Amygdala (tissue), 56 donors: ENCODE measurements around the gene ANXA7.

Experiments
- DNase-seq, 56 donors: peaks; one replicate each; lab custom pipeline; 2025; lab: John Stamatoyannopoulos, UW

ANXA7 gene

DNA sequence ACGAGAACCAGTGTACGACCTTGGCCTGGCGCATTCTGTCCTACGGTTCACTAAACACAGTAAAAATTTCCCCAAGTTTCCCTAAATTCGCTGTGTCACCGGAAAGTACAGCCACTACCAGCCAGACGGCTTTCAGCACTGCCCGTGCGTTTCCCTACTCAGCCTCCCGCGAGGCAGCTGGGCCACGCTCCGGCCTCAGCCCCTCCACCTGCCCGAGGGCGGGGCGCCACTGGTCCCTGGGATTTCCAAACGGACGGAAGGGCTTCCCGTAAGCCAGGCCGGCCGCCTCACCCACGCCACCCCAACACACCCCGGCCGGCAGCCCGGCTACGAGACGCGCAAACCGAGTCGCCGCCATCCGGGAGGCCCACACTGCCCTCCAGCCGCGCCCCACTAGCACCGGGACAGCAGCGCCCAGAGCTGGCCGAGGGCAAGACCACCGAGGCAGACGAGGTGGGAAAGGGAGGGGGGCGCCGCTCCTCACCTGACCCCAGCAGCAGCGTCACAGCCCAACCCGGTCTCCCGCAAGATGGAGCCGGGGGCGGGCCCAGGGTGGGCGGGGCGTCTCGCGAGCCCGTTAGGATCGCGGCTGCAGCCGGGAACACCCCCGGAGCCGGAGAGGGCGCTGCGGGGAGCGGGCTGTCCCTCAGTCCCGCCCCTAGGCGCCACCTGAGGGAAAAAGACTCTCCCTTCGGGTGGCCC, at the start of gene ANXA7:
Gene ANXA7, minus strand, starts transcription at position 531 of the 702 bp plus-strand sequence. CDS start 13,202 bp downstream, outside the sequence.
- peak; percentile 45 to 95 (median 82) for DNase-seq

DNA sequence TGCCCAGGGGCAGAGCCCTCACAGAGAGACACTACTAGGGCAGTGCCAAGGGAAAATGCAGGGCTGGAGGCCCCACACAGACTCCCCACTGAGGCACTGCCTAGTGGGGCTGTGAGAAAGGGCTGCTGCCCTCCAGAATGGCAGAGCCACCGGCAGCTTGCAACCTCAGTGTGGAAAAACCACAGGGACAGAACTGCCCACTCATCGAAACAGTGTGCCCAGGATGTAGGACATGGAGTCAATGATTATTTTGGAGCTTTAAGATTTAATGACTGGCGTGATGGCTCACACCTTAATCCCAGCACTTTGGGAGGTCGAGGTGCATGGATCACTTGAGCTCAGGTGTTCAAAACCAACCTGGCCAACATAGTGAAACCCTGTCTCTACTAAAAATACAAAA, 47.0 kb upstream of the ANXA7 start:
- no peak for DNase-seq

DNA sequence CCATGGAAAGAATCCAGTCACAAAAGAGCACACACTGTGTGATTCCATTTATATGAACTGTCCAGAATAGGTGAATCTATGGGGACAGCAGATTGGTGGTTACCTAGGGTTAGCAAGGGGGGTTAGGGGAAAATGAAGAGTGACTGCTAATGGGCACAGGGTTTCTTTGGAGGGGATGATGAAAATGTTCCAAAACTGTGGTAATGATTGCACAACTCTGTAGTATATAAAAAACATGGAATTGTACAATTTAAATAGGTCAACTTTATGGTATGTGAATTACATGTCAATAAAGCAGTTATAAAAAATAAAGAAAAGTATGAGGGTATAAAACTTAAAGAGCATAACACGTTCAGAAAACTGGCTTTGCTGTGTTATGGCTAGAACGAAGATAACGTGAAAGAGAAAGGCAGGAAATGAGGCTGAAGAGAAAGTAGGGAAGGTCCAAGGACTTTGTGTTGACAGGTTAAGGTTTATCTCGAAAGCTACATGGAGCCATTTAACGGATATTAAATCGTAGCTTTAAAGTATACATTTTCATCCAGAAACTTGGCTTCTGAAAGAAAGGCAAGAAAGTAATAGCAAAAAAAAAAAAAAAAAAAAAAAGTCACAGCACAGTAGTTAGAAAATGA, 45.9 kb upstream of the ANXA7 start:
- no peak for DNase-seq

DNA sequence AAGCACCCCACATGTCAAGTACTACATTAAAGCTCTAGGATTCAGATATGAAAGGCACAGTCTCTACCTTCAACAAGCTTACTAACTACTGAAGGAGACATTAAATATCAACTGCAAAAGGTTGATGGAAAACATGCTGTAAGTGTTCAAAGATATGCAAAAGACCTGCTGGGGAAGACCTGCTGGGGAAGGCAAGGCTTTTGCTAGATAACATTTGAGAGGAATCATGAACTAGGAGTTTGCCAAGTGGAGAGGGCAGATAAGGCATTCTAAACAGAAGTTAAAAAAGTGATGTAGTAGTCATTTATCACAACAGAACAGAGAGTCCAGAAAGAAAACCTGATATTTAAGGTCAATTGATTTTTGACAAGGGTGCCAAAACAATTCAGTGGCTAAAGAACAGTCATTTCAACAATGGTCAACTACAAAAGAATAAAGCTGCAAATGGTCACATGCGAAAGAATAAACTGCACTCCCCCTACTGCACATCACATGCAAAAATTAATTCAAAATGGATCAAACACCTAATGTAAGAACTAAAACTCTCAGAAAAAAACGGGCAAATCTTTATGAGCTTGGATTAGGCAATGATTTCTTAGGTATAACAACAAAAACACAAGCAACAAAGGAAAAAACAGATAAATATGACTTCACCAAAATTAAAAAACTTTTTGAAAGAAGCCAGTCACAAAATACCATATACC, 42.5 kb upstream of the ANXA7 start:
- DNase-seq = no peak

DNA sequence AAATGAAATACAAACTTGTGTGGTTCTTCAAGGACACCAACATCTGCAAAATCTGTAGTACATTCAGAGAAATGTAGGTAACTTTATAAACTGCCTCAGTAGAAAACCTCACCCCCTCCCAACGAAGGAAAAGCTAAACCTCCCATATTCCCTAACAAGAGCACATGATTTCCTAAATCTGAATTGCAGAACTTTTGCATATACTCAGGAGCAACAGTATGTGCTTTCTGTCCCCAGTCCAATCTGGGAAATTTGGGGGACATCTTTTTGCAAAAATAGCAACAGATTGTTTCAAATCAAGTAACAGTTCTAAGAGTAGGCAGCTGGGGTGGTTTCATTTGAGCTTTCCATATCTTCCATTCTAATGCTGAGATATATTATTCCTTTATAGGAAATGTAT, 35.3 kb upstream of the ANXA7 start:
- DNase-seq = no peak

DNA sequence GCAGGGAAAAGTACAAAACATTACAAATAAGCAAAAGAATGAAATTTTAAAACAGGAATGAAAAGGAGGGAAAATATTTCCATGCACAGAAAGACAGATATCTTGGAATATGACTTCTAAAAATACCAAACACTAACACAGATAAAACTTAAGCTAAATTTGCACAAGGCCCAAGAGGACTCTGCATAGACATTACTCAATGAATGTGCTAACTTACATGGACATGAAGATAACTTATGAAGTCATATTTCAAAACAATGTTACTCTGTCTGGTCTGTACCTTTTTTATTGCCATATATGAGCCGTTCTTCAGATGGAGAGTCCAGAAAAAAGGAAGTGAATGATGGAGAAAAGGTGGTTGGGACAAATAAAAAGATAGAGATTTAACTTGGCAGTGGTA, 34.5 kb upstream of the ANXA7 start:
- no peak for DNase-seq

DNA sequence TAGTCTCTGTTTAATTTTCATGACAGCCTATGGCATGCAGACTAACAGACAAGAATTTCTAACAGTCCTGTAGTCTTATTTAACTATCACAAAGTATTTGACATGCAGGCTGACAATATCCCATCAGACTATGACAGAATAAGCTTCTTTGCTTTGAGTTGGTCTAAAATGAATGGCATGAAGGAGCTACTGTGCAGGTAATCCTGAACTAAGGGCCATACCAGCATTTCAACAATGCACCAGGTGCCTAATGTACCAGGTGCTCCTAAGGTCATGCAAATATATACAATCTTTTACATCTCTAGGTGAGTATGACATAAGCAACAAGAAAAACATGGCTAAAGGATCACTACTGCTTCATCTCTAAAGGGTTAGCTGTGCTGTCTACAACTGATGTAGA, 33.1 kb upstream of the ANXA7 start:
- DNase-seq = no peak

DNA sequence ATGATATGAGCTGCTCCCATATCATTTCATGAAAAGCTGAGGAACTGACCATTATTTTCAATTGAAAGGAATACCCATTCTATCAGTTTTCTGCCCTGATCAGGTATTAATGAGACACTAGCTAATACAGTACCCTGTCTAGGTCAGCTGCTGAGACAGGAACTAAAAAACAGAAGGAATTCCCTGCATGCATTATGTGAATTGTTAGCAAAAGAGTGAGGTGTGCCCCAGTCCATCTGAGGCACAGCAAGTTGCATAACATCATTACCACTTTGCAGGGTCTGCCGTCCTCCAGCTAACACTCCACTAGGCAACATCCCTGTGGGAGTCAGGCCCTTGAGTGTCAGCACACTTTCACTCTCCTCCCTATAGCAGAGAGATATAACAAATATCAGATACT, 30.6 kb upstream of the ANXA7 start:
- DNase-seq = no peak

DNA sequence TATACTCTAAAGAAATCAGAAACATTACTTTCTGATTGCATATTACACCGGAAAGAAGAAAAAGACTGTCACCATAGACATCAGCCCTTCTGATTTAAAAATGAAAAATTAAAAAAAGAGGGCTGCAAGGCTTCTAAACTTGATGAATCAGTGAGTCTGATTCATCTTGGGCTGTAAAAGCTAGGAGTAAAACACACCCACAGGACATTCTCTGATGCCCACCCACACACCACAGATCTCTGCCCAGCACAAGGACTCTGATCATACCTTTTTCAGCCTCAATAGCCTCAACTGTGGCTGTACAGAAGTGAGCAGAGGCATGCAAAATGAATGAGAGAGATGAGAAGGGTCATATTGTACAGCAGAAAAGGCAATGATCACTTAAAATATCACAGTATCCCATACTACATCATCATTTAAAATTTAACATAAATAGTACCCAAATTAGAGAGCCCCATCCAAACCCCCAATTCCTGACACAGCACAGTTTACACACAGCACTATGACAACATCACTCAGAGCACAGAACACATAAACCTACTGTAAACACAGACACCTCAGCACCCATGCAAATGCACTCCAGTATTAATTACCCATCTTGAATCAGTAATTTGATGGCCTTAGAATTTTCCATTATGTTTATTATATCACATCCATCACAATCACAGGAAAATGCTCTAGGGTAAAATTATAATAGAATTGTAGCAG, 25.9 kb upstream of the ANXA7 start:
- DNase-seq = peak in 1 of 56 donors; percentile 14

DNA sequence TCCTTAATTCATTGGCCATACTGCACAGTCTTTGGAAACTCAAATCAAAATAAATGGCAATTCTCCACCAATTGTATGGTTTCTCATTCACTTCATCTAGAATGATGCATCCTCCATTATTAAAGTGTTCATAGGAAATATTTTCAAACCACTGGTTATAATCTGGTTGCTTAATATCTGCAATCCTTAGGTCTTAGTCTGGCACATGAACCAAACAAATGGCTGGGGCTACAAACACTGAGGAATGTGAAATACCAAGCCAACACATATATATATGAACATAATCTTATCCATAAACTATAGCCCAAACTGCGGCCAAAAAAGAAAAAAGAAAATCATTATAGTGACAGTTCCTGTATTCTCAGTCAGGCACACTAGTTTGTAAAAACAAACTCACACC, 25.2 kb upstream of the ANXA7 start:
- no peak for DNase-seq

DNA sequence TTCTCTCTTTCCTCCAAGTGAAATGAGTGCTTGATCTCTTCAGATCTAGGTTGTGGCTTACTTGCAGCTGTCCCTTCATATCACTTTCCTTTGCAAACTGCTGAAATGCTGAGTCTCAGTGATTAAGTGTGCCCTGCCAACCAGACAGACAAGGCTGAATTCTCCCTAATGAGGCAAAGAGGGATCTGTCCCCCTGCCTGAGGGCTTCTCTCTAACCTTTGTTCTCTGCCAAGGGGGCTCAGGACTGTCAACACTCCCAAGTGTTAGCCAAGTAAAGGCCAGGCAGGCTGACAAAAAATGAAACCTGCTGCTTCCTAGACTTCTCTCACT, 19.6 kb upstream of the ANXA7 start, which contains the start of gene MSS51:
Gene MSS51, minus strand, starts transcription at position 24 of the 330 bp plus-strand sequence. CDS start 5,277 bp downstream, outside the sequence.
- DNase-seq = no peak

DNA sequence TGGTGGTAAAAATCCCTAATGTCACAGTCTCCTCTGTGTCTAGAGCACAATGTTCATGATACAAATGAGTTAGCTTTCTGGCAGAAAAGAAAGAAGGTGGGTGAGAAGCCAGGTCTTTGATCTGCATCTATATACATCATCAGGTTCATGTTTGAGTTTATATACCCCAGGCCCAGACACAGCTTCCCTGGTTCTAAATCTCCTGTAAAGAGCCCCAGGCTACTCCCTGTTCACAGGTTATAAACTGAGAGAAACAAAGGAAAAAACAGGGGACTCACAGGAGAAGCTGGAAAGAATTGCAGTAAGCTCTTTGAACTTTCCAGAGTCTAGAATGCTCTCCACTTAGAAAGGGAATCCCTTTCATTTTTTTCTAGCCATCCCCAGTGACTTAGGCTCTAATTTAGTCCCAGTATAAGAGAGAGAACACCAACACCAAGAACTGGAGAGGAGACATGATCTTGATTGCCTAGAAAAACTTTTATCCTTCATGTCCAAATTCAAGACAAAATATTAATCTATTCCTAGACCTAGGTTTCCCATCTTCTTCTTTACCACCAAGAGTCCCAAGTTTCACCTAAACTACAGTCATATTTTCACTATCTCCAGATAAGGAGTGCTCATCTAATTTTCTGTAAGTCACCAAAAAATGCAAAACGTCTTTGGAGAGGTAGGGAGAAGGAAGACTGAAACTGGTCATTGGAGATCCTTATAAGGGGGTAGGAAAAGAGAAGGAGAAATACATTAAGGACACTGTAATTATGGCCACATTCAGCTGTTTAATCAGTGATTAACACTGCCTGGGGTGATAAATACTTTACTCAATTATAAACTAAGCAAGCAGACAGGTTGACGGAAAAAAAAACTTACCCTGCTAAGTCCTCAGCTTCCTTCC, 19.0 kb upstream of the ANXA7 start:
- no peak for DNase-seq

DNA sequence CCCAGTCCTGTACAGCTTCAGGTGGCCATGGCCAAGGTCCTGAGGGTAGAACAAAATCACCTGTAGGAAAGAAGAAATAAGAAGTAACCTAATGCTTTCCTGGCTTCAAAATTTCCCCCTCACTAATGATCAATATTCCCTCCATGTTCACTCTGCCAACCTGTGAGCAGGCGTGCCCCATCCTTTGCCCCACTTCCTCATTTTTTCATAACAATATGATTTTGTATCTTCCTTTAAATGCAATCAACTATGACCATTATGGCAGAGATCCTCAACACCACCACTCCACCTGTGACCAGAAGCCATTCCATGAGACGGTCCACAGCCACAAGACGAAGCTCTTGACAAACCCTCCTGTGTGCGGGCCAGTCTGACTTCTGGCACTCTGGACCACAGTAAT, 12.5 kb upstream of the ANXA7 start:
- no peak for DNase-seq

DNA sequence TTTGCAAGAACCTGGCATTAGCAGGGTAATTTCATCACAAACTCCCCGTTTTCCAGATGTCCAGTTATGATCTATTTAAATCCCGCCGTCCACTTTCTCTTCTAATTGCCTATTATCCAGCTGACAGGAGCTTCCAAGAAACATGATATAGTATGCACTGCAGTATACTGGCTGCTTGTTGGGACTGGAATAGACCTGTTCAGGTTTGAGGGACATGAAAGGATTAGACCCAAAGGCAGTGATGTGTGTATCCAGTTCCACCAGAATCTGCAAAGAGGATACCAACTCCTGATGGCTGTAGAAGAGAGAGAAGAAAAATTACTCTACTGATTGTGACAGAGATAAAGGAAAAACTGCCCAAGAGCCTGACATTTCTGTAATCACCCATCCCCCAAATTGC, 10.6 kb upstream of the ANXA7 start:
- DNase-seq = no peak

DNA sequence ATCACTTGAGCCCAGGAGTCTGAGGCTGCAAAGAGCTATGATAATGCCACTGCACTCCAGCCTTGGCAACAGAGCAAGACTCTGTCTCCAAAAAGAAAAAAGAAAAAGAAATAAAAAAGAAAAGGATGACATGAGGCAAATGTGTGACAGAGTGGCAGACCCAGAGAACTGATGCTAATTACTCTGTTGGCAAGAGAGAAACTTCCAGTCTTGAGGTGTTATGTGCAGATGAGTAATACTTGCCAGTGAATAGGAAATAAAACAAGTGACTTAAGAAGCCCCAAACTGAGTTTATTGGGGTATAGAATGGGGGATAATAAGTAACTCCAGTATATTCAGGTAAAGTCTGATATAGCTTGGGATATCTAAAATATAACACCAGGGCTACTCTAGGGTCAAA, 9.5 kb upstream of the ANXA7 start:
- DNase-seq = no peak

DNA sequence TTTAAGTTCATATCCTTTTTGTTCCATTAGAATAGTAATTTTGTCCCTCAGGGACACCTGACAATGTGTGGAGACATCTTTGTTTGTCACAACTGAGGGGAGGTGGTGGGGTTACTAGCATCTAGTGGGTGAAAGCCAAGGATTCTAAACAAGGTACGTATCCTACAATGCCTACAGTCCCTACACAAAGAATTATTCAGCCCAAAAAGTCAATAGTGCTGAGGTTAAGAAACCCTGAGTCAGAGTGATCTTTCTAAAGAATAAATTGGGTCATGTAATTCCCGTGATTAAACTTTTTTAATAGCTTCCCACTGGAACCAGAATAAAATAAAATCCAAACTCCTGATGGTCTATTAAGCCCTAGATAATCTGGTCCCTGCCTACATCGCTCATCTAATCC, 2.7 kb upstream of the ANXA7 start:
- DNase-seq = no peak

DNA sequence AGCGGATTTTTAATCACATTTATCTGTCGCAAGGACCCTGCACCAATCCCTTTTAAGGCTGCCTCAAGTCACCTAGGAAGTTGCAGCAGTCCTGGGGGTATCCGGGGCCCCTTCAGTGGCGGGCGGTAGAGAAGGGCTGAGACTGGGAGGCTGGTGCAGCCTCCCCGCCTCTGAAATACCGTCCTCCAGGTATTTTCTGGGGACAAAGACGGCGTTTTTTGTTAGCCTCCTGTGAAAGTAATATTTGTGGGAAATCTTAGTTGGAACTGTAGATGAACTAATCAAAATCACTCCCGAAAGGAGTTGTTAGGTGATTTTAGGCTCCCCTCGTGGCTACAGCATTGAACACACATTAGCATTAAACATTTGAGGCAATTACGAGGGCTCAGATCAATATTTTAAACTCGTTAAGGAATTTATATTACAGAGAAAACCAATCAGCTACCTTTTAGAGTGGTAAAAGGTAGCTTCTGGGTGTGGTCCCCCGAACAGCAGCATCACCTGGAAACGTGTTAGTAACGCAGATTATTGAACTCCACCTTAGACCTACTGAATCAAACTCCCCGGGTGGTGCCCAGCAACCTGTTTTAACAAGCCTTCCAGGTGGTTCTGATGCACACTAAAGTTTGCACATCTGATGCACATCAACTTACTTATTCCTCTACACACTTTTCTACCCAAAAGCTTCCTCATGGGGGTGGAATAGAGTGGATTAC, 530 bp upstream of the ANXA7 start:
- DNase-seq = no peak

DNA sequence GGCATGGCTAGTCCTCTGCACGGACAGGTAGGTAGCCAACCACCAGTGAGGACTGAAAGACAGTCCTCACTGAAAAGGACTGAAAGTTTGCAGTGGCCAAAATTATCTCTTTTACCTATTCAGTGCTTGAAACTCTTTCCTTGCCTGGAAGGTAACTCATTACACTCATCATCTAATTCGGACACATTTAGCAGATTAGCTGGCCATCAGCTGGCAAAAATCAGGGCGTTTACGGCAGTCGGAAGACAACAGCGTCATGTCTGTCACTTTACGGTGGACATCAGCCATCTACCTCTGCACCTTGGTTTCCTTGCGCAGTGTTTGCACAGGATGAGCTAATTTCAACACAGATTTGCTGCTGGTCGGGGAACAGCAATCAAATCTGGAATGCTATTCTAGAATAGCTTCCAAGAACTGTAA, 740 bp downstream of the ANXA7 start:
- DNase-seq = peak in 14 of 56 donors; percentile 3 to 70 (median 38)

DNA sequence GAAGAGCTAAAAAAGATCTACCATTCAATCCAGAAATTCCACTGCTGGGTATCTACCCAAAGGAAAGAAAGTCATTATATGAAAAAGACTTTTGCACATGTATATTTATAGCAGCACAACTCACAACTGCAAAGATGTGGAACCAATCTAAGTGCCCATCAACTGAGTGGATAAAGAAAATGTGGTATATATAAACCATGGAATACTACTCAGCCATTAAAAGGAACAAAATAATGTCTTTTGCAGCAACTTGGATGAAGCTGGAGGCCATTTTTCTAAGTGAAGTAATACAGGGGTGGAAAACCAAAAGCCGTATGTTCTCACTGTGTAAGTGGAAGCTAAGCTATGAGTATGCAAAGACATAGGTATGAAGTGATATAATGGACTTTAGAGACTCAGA, 3.0 kb downstream of the ANXA7 start:
- no peak for DNase-seq
